Subcutaneous adipose tissue (tissue), 4 donors: ENCODE results near the gene FLRT2. TPM values are rescaled to one million over a fixed set of nuclear protein-coding genes. Genes with fewer than 3 reads are reported as not detected.

Experiments
- total RNA-seq, 4 donors: library from RNA; depleted of rRNA; stranded (reverse); fragments of >200 nt; gene quantifications; one replicate each; pipeline ENCODE4 v1.1.0, GENCODE V29; 2016
- TF ChIP-seq, protein P1 (sequence below): fragments of 450-650 bp; IDR thresholded peaks from one replicate; pipeline ENCODE4 v1.5.1; 2016; ENCODE audit warnings: low read depth, mild to moderate bottlenecking, control low read depth, antibody characterized with exemption, moderate library complexity

The FLRT2 gene
- total RNA-seq, 4 donors from 2014 or later, result 8.4 to 77.8 (median 19.1) TPM

DNA sequence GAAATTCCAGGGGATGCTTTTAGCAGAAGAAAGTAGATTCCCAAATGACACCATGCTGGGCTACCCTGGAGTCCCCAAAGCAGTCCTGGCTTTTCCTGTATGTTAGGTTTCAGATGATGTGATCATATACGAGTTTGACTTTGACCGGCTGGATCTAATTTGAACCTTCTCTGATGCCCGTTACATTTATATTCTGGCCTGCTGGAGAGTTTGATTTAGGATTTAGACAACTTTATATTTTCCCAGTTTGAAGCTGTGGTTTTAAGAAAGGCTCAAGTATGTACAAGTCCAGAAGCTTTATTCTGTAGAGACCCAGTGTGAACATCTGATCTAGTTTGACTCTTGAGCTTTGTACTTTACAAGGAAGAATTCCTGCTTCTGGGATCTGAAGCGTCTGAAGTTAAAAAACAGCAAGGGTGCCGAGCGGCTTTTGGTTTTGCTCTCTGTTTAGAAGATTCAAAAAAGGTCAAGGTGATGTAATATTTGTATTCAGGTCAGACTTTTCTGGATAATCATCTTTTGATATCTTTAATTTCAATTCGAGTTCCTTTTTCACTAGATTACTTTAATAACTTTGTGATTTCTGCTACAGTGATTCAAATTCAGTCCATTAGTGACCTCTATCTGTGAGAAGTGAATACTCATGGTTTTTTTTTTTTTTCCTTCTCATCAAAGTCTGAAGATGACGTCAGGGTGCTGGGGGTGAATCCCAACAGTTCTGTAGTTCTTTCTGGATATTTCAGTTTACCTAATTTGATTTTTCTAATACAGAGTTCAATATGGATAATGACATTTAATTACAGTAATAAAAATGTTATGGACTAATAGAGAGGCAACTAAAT is 6.3 kb downstream of the FLRT2 start:
- TF ChIP-seq, protein P1, sequence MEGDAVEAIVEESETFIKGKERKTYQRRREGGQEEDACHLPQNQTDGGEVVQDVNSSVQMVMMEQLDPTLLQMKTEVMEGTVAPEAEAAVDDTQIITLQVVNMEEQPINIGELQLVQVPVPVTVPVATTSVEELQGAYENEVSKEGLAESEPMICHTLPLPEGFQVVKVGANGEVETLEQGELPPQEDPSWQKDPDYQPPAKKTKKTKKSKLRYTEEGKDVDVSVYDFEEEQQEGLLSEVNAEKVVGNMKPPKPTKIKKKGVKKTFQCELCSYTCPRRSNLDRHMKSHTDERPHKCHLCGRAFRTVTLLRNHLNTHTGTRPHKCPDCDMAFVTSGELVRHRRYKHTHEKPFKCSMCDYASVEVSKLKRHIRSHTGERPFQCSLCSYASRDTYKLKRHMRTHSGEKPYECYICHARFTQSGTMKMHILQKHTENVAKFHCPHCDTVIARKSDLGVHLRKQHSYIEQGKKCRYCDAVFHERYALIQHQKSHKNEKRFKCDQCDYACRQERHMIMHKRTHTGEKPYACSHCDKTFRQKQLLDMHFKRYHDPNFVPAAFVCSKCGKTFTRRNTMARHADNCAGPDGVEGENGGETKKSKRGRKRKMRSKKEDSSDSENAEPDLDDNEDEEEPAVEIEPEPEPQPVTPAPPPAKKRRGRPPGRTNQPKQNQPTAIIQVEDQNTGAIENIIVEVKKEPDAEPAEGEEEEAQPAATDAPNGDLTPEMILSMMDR, result no peak

DNA sequence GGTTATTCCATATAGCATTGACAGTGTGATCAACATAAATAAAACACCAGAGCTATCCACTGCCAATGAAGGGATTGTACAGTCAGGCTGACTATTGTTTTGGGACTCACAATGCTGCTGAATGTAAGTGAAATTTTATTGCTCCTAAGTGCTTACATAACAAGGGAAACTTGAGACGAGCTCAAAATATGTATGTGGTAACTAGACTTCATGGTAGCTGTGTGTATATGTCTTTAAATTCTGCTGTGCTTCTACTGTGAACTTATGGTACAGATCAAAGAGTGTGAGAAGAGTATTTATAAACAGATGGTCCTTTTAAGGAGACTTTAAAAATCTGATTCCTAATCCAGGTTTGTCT is 6.9 kb downstream of the FLRT2 start:
- TF ChIP-seq, protein P1, result no peak

DNA sequence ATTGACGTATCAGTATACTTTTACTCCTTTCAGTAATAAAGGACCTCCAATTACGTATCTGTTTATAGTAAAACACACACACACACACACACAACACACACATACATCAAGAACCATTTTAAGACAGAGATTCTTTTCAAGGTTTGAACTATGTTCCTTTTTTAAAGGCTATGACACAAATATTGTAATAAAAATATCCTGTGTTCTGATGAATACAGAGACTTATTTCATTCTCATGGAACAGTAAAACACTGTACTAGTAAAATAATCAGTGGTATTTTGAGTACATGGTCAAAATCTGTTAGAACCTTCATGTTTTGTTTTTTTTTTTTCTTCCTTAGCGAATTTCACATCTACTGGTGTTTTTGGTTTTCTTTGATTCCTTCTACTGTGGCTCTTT is 7.6 kb downstream of the FLRT2 start:
- TF ChIP-seq, protein P1, result no peak

DNA sequence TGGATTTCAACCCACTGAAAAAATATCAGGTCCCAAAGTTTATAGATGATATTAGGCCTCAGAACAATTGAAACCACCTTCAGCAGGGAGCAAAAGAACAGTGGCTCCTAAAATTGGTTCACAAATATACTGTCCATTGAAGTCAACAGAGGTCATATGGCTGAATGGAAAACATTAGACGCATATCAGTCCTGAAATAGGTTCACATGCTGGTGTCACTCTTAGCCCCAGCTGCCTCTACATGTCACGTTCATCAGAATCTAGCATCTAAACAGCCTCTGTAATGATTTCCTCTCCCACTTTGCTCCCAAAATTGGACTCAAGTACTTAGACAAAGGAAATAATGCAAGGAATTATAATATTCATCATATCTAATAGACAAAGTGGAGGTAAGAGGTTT is 8.7 kb downstream of the FLRT2 start:
- TF ChIP-seq, protein P1, result no peak

DNA sequence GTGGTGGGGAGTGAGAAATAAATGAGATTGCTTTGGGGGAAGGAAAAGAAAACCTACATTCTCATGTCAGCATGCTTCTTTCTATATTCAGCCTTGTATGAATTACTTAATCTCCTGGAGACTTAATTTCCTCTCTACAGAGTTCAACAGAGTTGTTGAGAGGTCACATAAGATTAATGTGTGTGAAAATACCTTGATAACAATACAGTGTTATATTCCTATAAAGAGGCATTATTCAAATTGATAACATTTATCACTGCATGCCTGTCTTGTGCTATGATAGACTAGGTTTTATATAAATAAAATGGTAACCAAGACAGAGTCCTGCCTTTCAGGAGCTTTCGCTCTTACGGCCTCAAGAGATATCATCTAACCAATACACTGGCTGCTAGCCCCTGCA is 9.6 kb downstream of the FLRT2 start:
- TF ChIP-seq, protein P1, result no peak

DNA sequence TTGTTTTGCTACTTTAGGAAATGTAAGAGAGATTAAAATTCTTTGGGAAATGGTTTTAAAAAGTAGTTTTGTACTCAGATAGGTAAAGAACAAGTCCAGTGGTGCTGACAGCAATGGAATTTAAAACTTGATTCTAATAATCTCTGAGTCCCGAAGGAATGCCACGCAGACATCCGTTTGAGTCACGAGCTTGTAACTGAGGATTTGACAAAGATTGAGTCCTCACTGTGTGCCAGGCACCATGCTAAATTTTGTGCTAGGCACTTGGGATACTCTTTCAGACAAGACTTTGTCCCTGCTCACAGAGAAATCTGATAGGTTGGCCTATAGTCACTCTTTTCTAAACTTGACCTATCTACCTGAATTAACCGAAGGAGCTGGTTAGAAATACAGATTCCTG is 12.7 kb downstream of the FLRT2 start:
- TF ChIP-seq, protein P1, result no peak

DNA sequence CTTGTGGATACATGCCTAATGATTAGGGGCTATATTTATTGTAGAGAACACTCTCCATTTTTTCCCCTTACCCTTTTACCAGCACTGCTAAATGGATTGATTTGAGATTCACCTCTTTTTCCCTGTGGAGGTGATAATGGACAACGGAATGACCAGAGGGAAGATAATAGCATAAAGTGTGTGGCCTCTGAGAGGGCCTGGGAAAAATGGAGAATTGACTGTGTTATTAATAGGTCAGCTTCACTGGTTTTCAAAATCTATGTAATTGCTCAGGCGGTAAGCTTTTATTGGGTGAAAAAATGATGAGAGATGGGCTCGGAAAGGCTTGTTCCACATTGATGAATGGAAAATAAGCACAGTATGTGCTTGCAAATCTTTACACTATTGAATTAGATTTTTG is 15.8 kb downstream of the FLRT2 start:
- TF ChIP-seq, protein P1, result no peak
